Measurements from ENCODE around the gene SEC14L1.

- TF ChIP-seq POLR2A (IDR thresholded peaks at IDR 0.05): no peak
- TF ChIP-seq, protein P1, sequence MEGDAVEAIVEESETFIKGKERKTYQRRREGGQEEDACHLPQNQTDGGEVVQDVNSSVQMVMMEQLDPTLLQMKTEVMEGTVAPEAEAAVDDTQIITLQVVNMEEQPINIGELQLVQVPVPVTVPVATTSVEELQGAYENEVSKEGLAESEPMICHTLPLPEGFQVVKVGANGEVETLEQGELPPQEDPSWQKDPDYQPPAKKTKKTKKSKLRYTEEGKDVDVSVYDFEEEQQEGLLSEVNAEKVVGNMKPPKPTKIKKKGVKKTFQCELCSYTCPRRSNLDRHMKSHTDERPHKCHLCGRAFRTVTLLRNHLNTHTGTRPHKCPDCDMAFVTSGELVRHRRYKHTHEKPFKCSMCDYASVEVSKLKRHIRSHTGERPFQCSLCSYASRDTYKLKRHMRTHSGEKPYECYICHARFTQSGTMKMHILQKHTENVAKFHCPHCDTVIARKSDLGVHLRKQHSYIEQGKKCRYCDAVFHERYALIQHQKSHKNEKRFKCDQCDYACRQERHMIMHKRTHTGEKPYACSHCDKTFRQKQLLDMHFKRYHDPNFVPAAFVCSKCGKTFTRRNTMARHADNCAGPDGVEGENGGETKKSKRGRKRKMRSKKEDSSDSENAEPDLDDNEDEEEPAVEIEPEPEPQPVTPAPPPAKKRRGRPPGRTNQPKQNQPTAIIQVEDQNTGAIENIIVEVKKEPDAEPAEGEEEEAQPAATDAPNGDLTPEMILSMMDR (IDR thresholded peaks at IDR 0.05): no peak
These were observed 81.6 kb downstream of the SEC14L1 start for GRCh38 chr17:77222356-77222755.
